Measurements from ENCODE around the gene SNX32. TPM values are rescaled to one million over a fixed set of nuclear protein-coding genes. Genes with fewer than 3 reads are reported as not detected.
A peak's percentile ranks its signal among the peaks of the same experiment; 100 is the strongest.

The SNX32 gene
- total and polyA plus RNA-seq, 11 donors, result 0.11 to 0.54 (median 0.37) TPM; not detected in 5

DNA sequence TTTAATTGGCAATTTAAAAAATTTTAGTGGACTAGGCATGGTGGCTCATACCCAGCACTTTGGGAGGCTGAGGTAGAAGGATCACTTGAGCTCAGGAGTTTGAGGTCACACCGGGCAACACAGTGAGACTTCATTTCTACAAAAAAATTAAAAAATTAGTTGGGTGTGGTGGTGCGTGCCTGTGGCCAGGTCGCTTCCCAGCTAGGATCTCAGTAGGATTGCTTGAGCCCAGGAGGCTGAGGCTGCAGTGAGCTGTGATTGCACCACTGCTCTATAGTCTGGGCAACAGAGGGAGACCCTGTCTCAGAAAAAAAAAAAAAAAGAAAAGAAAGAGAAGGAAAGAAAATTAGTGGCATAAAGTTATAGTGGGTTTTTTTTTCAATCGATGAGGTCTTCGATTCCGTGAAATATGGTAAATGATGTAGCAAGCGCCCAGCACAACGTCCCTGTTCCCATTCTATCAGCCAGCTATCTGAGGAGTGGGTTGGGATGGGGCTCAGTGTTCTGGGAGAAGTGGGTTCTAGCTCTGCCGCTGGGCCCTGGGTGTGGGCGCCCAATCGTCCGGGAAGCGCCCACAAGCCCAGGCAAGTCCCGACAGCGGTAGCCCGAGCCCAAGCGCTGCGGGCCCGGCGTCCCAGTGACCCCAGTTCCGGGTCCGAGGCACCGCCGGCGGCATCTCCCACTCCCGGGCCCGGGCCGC lies 65.0 kb downstream of the SNX32 start:
- DNase-seq, result no peak
- intact Hi-C loops (cut with DNase I), result no loop called here
- H3K4me3 ChIP-seq, result peak overlapping the region; percentile 41 to 81 (median 61)
- peaks cover 0 to 15% (median 0%) of the 10 kb centered on the region in 9 donors for H3K27me3 ChIP-seq
- no peak for TF ChIP-seq POLR2A (IDR thresholded peaks at IDR 0.05)
- TF ChIP-seq, protein P1, sequence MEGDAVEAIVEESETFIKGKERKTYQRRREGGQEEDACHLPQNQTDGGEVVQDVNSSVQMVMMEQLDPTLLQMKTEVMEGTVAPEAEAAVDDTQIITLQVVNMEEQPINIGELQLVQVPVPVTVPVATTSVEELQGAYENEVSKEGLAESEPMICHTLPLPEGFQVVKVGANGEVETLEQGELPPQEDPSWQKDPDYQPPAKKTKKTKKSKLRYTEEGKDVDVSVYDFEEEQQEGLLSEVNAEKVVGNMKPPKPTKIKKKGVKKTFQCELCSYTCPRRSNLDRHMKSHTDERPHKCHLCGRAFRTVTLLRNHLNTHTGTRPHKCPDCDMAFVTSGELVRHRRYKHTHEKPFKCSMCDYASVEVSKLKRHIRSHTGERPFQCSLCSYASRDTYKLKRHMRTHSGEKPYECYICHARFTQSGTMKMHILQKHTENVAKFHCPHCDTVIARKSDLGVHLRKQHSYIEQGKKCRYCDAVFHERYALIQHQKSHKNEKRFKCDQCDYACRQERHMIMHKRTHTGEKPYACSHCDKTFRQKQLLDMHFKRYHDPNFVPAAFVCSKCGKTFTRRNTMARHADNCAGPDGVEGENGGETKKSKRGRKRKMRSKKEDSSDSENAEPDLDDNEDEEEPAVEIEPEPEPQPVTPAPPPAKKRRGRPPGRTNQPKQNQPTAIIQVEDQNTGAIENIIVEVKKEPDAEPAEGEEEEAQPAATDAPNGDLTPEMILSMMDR (IDR thresholded peaks at IDR 0.05), result no peak
- peak overlapping the region in 5 of 12 donors; percentile 63 to 82 (median 69) for H3K27ac ChIP-seq
- WGBS, 4 donors, result 24 to 60% (median 32%) methylated on average over 13 to 28 of the region's 28 CpGs
- H3K9me3 ChIP-seq, result no peaks in the 10 kb centered on the region
- H3K4me1 ChIP-seq, result peaks cover 0 to 38% (median 24%) of the 10 kb centered on the region in 12 donors
- no peaks in the 10 kb centered on the region for H3K36me3 ChIP-seq
- no peak for ATAC-seq

DNA sequence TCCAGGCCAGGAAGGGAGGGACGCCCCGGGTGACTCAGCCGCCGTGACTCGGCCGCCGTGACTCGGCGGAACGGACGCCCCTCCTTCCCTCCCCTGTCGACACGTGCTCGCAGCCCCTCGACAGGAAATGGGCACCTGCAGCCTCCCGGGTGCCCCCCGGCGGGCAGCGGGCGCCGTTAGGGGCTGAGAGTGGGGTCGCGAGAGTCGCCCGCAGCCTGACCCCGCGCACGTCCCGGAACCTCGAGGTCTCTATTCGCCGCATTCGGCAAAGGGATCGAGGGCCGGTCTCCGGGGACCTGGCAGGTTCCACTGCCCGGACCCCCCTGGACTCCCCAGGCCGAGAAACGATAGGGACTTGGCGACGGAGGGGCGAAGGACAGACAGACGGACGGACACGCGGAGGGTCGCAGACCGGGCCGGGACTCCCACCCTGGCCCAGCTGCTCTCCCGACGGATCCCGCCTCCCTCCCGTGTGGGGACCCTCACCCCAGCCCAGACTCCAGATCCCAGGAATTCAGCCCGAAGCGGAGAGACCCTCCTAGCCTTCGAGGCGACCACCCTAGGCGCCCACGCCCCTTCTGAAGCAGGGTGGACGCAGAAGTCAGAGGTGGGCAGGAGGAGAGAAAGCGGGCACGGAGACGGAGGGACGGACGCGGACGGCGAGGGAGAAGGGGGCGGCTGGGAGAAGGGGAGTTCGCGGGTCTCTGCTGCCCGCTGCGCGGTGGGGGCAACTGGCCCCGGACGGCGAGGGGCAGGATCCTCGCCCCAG lies 65.8 kb downstream of the SNX32 start:
- ATAC-seq, result peak in 3 of 4 donors; percentile 63 to 72 (median 72)
- Histone ChIP-seq H3K9me3 (no peaks in the 10 kb centered on the region), H3K36me3 (no peaks in the 10 kb centered on the region), H3K4me1 (peaks cover 0 to 31% (median 19%) of the 10 kb centered on the region in 12 donors), H3K4me3 (peak overlapping the region; percentile 41 to 81 (median 61)), H3K27me3 (peaks cover 0 to 15% (median 0%) of the 10 kb centered on the region in 9 donors), H3K27ac (peak overlapping the region in 8 of 12 donors; percentile 20 to 82 (median 65))
- TF ChIP-seq POLR2A (IDR thresholded peaks at IDR 0.05), result peak in 1 of 2 donors; percentile 29
- TF ChIP-seq, protein P1 (IDR thresholded peaks at IDR 0.05), result no peak
- DNase-seq, result peak; percentile 56 to 83 (median 65)
- intact Hi-C loops (cut with DNase I), result no loop called here
- 2 to 3% (median 2%) methylated on average over 34 to 78 of the region's 78 CpGs for WGBS, 4 donors

DNA sequence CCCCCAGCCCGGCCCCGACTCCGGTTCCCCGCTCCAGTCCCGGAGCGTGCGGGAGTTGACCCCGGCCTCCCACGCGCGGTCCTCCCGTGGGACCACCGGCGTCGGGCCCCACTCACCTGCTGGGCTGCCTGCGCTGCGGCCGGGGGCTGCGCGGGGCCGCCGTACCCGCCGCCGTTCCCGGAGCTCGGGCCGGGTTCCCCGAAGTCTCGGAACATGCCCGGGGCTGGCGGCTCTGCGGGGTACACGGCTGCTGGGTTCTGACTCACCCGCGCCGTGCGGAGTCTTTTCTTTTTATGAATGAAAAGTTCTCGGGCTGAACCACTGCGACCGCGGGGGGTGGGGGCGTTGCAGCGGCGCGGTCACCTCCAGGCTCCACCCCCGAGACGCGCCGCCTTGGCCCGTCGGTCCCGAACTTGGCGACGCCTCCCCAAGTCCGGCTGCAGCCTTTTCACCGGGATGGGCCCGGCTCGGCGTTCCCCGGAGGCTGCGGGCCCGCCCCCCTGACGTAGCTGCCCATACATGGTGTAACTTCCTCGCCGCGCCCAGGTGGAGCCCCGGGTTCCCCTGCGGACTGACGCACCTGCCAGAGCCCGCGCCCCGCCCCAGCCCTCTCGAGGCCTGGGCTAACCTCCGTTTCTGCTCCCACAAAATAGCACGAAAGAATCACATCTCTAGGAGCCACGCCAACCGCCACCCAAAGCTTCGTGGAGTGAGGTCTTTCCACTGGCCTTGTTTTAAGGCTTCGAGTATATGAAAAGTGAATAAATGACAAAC lies 66.5 kb downstream of the SNX32 start, which contains the start of gene FOSL1:
TSS of gene FOSL1 (minus strand) at position 264 of the 774 bp plus-strand sequence. CDS start at position 215, 49 bp downstream.
- intact Hi-C loops (cut with DNase I), result no loop called here
- TF ChIP-seq POLR2A (IDR thresholded peaks at IDR 0.05), result peak in 1 of 2 donors; percentile 71
- TF ChIP-seq, protein P1 (IDR thresholded peaks at IDR 0.05), result peak in 1 of 12 donors; percentile 17
- Histone ChIP-seq H3K27me3 (peaks cover 0 to 15% (median 0%) of the 10 kb centered on the region in 9 donors), H3K9me3 (no peaks in the 10 kb centered on the region), H3K27ac (peak within 1 kb of the TSS in 8 of 12 donors; percentile 20 to 82 (median 65)), H3K4me3 (peak within 1 kb of the TSS; percentile 41 to 81 (median 61)), H3K36me3 (no peaks in the 10 kb centered on the region), H3K4me1 (peaks cover 0 to 27% (median 18%) of the 10 kb centered on the region in 12 donors)
- 2 to 6% (median 2%) methylated on average over 31 to 80 of the region's 80 CpGs for WGBS, 4 donors
- ATAC-seq, result peak; percentile 77 to 96 (median 92)
- DNase-seq, result peak; percentile 86 to 93 (median 89)
